NCI-H748 (cell line): Measurements from ENCODE around the gene CCL2.

Source experiments
- DNase-seq: peaks from one replicate; lab custom pipeline; 2025; ENCODE audit not compliant: unreplicated experiment; lab: John Stamatoyannopoulos, UW

CCL2 gene

GRCh38 chr17:34237458-34237857 lies 17.6 kb upstream of the CCL2 start:
- no peak for DNase-seq

DNA sequence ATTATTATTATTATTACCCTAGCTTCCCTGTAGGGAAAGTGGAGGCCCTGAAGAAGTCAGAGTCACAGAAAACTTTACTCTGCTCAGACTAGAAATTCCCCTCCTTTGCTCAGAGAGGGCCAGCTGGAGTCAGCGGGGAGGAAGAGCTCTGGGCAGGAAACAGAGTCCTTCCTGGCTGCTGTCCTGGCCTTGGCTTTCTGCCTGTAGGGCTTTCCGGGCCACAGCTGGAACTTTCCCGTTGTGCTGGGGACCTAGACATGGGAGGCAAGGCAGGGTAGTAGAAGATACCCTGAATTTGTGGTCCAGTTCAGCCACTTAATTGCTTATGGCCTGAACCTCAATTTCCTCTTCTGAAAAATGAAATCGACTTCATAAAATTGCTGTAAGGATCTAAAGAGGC lies 14.0 kb upstream of the CCL2 start:
- DNase-seq: no peak

DNA sequence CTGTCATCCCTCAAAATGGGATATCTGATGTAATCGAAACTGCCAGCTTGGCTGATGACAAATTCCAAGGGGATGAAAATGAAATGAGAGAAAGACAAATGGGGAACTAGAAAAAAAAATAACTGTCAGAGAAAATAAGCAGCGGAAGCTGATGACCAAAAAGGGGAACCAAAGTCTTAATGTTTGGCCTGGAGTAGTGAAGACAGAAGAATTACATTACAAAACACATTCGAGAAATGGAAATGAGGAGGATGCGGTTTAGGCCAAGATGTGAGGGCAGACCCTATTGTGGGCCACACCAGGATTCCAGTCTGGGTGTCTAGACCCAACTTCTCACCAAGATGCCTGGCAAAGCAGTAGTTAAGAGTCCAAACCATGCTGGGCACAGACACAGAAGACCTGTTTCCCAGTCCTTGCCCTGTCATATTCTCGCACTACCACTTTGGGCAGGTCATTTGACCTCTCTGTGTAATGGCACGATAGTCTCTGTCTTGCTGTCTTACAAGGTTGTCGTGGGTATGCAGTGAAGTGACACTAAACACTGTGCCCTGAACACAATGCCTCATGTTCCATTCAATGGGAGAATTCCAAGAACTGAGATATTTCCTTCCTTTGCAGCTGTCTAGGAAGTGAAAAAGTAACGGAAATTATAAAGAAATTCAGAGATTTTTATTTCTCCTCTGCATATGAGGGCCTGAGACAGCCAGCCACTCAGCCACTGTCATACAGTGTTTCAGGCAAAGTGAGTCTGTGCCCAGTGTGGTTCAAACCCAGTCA lies 12.3 kb upstream of the CCL2 start:
- no peak for DNase-seq

DNA sequence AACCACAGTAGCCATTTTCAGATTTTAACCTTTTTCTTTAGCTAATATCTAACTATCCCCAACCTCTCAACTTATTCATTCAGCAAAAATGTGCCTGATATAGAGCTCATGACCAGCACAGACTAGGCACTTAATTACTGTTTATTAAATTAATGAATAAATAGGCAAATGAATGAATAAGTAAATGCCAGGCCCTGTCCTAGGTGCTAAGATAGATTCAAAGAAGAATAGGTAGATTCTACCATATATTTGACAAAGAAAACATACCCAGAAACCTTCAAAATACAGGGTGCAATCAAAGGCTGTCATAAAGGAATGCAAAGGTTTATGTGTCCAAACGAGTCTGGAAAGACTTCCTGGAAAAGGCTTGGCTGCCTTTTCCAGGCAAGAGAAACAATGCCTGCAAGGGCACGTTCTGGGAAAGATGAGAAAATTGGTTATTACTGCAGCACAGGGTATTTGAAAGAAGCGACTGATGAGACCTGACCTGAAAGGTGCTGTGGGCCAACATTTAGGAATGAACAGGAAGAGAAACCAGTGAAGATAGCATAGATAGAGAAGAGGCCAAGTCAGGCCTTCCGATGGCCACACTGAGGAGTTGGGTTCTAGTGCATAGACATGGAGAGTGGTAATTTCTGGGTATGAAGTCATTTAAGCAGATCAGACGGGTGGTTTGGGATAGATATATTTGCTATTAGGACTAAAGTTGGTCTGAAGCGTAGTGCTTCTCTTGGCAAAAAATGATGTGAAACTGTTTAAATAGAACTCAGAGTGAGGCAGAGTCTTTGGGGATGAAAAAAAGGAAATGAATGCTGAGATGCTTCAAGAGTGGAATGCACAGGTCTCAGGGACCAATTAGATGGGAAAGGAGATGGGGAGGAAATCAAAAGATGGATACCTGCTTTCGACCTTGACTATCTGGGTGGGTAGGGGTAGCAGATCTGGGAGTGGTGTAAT lies 11.4 kb upstream of the CCL2 start:
- DNase-seq: no peak

- DNase-seq: no peak
These were observed 9.7 kb upstream of the CCL2 start for GRCh38 chr17:34245351-34245905.

GRCh38 chr17:34246446-34246845 lies 8.6 kb upstream of the CCL2 start:
- DNase-seq: no peak

- no peak for DNase-seq
These were observed 8.2 kb upstream of the CCL2 start for GRCh38 chr17:34246881-34247280.

DNA sequence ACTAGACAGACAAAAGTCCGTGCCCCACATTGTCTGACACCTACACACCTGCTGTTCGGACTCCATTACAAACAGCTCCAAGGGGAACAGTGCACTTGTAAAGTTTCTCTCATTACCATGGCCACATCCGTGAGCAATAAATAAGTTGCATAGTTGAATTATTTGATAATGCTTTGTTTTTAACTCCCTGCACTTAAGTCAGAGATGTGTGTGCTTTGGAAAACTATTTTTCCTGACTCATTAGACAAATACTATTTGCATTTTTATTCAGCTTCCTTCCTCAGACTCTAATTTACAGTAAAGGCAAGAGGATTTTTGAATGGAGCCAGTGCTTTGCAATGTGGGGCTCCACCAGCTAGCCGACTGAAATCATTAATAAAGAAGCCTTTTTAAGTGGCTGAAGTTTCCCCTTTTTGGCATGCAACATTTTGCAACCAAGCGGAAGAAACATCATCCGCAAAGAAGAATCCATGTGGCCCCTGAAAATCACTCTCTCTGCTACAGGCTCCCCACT lies 6.5 kb upstream of the CCL2 start:
- DNase-seq: no peak

DNA sequence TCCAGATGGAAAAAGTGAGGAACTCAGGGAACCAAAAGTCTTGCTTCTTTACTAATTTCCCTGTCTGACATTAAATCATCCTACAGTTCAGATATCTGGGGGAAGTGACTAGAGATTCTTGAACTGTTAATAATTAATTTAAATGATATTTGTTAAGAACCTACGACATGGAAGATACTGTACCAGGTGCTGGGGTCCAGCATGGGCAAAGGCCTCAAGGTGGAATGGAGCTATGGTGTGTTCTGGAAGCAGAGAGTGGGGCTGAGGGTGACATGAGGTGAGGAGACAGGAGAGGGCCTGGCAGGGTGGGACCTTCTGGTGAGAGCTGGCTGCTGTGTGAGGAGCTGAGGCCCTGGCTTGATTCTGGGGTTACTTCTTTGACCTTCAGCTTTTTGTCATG lies 6.0 kb upstream of the CCL2 start:
- no peak for DNase-seq

DNA sequence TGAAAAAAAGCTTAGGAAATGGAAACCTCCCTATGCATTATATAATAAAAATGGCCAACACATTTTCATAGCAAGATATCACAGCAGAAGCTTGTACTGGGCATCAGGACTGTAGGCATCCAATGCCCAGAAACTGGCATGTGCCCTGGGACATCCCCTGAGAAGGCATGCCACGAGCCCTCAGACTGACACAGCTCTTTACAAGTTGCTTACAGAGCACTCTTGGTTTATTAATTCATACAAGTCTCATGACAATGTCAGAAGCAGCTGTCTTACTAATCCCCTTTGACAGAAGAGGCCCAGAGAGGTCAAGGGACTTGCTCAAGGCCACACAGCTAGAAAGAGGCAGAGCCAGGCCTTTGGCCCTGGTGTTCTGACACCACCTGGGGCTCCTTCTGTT lies 5.6 kb upstream of the CCL2 start:
- DNase-seq: no peak

DNA sequence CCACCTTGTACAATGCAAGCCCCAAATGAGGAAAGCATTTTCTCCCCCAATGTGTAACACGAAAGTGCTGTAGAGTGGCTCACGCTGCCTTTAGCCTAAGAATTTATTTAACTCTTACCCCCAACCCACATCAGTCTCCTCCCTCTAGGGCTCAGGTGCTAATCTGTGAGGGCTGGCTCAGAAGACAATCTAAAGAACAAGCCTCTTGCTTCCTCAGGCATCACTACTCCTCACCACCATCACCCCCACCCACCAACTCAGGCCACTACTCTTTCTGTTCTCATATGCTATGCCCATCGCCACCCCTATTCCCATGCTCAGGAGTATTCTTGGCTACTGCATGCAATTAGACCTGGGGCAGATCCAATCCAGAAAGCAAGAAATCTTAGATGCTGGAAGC lies 3.9 kb upstream of the CCL2 start:
- DNase-seq: no peak

DNA sequence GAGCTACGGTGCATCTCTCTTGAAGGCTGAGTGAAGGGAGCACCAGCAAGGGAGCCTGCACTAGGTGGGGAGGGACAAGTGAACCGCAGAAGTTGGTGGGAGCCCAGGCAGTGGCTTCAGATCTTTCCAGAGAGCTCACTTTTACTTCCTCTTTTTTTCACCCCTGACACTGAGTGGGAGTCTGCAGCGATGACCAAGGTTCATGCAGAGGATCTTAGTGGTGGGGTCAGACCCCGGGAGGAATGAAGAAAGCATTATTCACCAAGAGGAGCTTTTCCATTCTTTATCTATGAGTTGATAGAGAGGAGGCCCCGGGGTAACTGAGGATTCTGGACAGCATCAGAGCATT lies 3.0 kb upstream of the CCL2 start:
- no peak for DNase-seq

- DNase-seq: no peak
These were observed 2.5 kb upstream of the CCL2 start for GRCh38 chr17:34252444-34253138.

DNA sequence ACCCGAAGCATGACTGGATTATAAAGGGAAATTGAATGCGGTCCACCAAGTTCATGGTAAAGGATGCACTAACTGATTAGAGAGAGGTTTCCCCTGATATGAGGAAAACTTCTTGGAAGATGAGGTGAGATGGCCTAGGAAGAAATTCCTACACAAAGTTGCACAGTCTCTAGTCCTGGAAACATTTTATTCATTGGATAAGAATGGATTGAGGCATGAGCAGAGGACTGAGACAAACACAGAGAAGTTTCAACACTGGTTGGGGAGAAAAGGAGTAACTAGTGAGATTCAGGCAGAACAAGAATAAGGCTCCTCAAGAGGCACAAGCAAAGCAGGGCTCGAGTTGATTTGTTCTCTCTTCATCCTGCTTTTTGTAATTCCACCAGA lies 2.0 kb upstream of the CCL2 start:
- no peak for DNase-seq

GRCh38 chr17:34254146-34254545 lies 939 bp upstream of the CCL2 start:
- no peak for DNase-seq

DNA sequence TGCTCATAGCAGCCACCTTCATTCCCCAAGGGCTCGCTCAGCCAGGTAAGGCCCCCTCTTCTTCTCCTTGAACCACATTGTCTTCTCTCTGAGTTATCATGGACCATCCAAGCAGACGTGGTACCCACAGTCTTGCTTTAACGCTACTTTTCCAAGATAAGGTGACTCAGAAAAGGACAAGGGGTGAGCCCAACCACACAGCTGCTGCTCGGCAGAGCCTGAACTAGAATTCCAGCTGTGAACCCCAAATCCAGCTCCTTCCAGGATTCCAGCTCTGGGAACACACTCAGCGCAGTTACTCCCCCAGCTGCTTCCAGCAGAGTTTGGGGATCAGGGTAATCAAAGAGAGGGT lies 272 bp downstream of the CCL2 start:
- DNase-seq: no peak

GRCh38 chr17:34255841-34256240 lies 756 bp downstream of the CCL2 start:
- no peak for DNase-seq

- DNase-seq: no peak
These were observed 2.4 kb downstream of the CCL2 start for GRCh38 chr17:34257299-34257985.

DNA sequence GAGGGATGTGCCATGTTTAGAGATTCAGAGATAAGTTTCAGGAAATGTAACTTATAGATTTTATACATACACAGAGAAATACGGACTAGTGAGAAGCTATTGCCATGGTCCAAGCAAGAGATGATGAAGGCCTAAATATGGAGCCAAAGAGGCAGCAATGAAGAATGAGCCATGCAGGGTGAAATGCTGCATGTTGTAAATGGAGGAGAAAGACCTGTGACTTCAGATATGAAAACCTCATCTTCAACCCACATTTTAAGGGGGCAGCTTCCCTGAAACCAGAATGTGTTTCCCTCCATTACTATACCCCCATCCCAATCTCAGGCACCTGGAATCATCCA lies 2.9 kb downstream of the CCL2 start:
- DNase-seq: no peak

- no peak for DNase-seq
These were observed 4.1 kb downstream of the CCL2 start for GRCh38 chr17:34259146-34259545.

GRCh38 chr17:34260861-34261260 lies 5.8 kb downstream of the CCL2 start:
- no peak for DNase-seq
